ENCODE measurements around the gene STX17. TPM values are rescaled to one million over a fixed set of nuclear protein-coding genes. Genes with fewer than 3 reads are reported as not detected.

STX17 gene
- total and polyA plus RNA-seq, 10 of the 15 experiments (the other 5 are each of a cell fraction or from before 2014, with no cell fraction given), result 11.5 to 29.3 (median 20.0) TPM

GRCh38 chr9:99876190-99876589 is 30.3 kb upstream of the STX17 start:
- BruUV-seq (replicated peaks), result no TSS peak
- intact Hi-C loops (cut with micrococcal nuclease; ENCODE audit: unreplicated experiment) (no loop called here), in situ Hi-C loops (cut with MboI) (no loop called here)
- ChIA-PET RAD21 (ENCODE audit: unreplicated experiment) (no interaction called here), POLR2A (no interaction called here), SMC1A (ENCODE audit: uncharacterized antibody, unreplicated experiment) (interaction anchor here (1.0 to 1.5 kb wide), 3 partner anchors 12 to 422 kb away, joined by 3 read pairs; no protein-coding TSS in a partner anchor), CTCF (interaction anchor here (1.1 to 1.6 kb wide), 2 partner anchors 11 to 15 kb away, joined by 3 to 4 read pairs; no protein-coding TSS in a partner anchor)
- Histone ChIP-seq H3K36me3 (ENCODE audit: control insufficient read depth in 2 of 2, insufficient read depth in 2 of 2, low read length in 1 of 2) (no peaks in the 10 kb centered on the region), H2AFZ (ENCODE audit: control insufficient read depth, low read depth, low read length) (no peak overlapping the region), H3K79me2 (ENCODE audit: control insufficient read depth, insufficient read depth, low read length) (no peaks in the 10 kb centered on the region), H3K27ac (ENCODE audit: control insufficient read depth, insufficient read depth) (no peak overlapping the region), H3K9me3 (replicated peaks; ENCODE audit: control insufficient read depth, insufficient read depth, low read length) (no peaks in the 10 kb centered on the region), H3K4me2 (ENCODE audit: control insufficient read depth, insufficient read depth) (no peak overlapping the region), H3K9ac (ENCODE audit: control insufficient read depth, insufficient read depth, low read length) (no peak overlapping the region), H3K4me3 (no peak overlapping the region), H3K27me3 (replicated peaks in 1 of 2; ENCODE audit: control insufficient read depth in 2 of 2, insufficient read depth in 2 of 2, low read length in 1 of 2) (no peaks in the 10 kb centered on the region), H4K20me1 (ENCODE audit: control insufficient read depth, insufficient read depth) (no peaks in the 10 kb centered on the region), H3K4me1 (ENCODE audit: control insufficient read depth, insufficient read depth, low read length) (no peaks in the 10 kb centered on the region)
- TF ChIP-seq BRCA1 (IDR thresholded peaks at IDR 0.05; ENCODE audit: low read depth, low read length) (no peak), IKZF1 (conservative IDR thresholded peaks at IDR 0.05) (no peak), SPI1 (IDR thresholded peaks at IDR 0.05; ENCODE audit: borderline replicate concordance, insufficient read depth, low read depth, low read length) (peak; percentile 46; the same call in 1 of the 2 replicates), HDAC2 (IDR thresholded peaks at IDR 0.05) (no peak), RELA (IDR thresholded peaks at IDR 0.05; ENCODE audit: borderline replicate concordance, partially characterized antibody) (no peak), RAD21 (IDR thresholded peaks at IDR 0.05; ENCODE audit: insufficient read depth, low read depth, low read length) (no peak), STAT1 (conservative IDR thresholded peaks at IDR 0.05) (no peak)
- FAIRE-seq (no peak), ATAC-seq (peak; percentile 60), DNase-seq (ENCODE audit: low read depth, low spot score) (no peak)
- WGBS (ENCODE audit: insufficient coverage, insufficient replicate concordance, low lambda C conversion rate, missing lambda C conversion rate), result 67% methylated on average over 2 of the region's 2 CpGs

- RAD21 ChIA-PET (ENCODE audit: unreplicated experiment), result no interaction called here
- Histone ChIP-seq H3K27ac (ENCODE audit: control insufficient read depth, insufficient read depth) (no peak overlapping the region), H4K20me1 (ENCODE audit: control insufficient read depth, insufficient read depth) (no peaks in the 10 kb centered on the region), H3K4me3 (no peak overlapping the region), H3K27me3 (replicated peaks in 1 of 2; ENCODE audit: control insufficient read depth in 2 of 2, insufficient read depth in 2 of 2, low read length in 1 of 2) (no peaks in the 10 kb centered on the region), H2AFZ (ENCODE audit: control insufficient read depth, low read depth, low read length) (no peak overlapping the region), H3K36me3 (ENCODE audit: control insufficient read depth in 2 of 2, insufficient read depth in 2 of 2, low read length in 1 of 2) (no peaks in the 10 kb centered on the region), H3K9ac (ENCODE audit: control insufficient read depth, insufficient read depth, low read length) (no peak overlapping the region), H3K79me2 (ENCODE audit: control insufficient read depth, insufficient read depth, low read length) (no peaks in the 10 kb centered on the region), H3K4me2 (ENCODE audit: control insufficient read depth, insufficient read depth) (no peak overlapping the region), H3K9me3 (replicated peaks; ENCODE audit: control insufficient read depth, insufficient read depth, low read length) (no peaks in the 10 kb centered on the region), H3K4me1 (ENCODE audit: control insufficient read depth, insufficient read depth, low read length) (no peaks in the 10 kb centered on the region)
- POLR2A ChIA-PET, result no interaction called here
- BruUV-seq (replicated peaks), result no TSS peak
- DNase-seq (ENCODE audit: low read depth, low spot score), result no peak
- intact Hi-C loops (cut with micrococcal nuclease; ENCODE audit: unreplicated experiment) (no loop called here), in situ Hi-C loops (cut with MboI) (no loop called here)
- 38% methylated on average over 2 of the region's 2 CpGs for WGBS (ENCODE audit: insufficient coverage, insufficient replicate concordance, low lambda C conversion rate, missing lambda C conversion rate)
- SMC1A ChIA-PET (ENCODE audit: uncharacterized antibody, unreplicated experiment), result no interaction called here
- TF ChIP-seq USF1 (IDR thresholded peaks at IDR 0.05; ENCODE audit: borderline replicate concordance, extremely low read length, insufficient read depth, low read depth, low read length) (no peak), GATAD2B (conservative IDR thresholded peaks at IDR 0.05; ENCODE audit: low read depth) (no peak), ZNF24 (IDR thresholded peaks at IDR 0.05) (no peak), ZBTB4 (CRISPR knock-in tag; IDR thresholded peaks at IDR 0.05) (no peak), TBL1XR1 (IDR thresholded peaks at IDR 0.05; ENCODE audit: low read depth, low read length) (no peak), TARDBP (IDR thresholded peaks at IDR 0.05; ENCODE audit: borderline replicate concordance) (no peak), RELA (IDR thresholded peaks at IDR 0.05; ENCODE audit: borderline replicate concordance, partially characterized antibody) (no peak), HDAC2 (IDR thresholded peaks at IDR 0.05) (no peak), CREB1 (IDR thresholded peaks at IDR 0.05; ENCODE audit: low read depth) (no peak), HDAC6 (IDR thresholded peaks at IDR 0.05; ENCODE audit: unreplicated experiment) (no peak), FOS (IDR thresholded peaks at IDR 0.05; ENCODE audit: borderline replicate concordance, extremely low read depth, insufficient read length) (no peak)
- no peak for FAIRE-seq
- CTCF ChIA-PET, result no interaction called here
- no peak for ATAC-seq
Observed at GRCh38 chr9:99878651-99879050, 27.8 kb upstream of the STX17 start.
